Measurements from ENCODE around the gene CTTNBP2.

CTTNBP2 gene

GRCh38 chr7:117683430-117684175, 189.6 kb downstream of the CTTNBP2 start:
- no peak for DNase-seq

GRCh38 chr7:117682681-117683385, 190.4 kb downstream of the CTTNBP2 start:
- no peak for DNase-seq

GRCh38 chr7:117679120-117679519, 194.1 kb downstream of the CTTNBP2 start:
- DNase-seq = no peak

- no peak for DNase-seq
Observed at GRCh38 chr7:117675497-117676435, 197.5 kb downstream of the CTTNBP2 start.

- DNase-seq = no peak
Observed at GRCh38 chr7:117674617-117675016, 198.6 kb downstream of the CTTNBP2 start.

GRCh38 chr7:117673839-117674238, 199.4 kb downstream of the CTTNBP2 start:
- DNase-seq = no peak

- DNase-seq = no peak
Observed at GRCh38 chr7:117673367-117673766, 199.9 kb downstream of the CTTNBP2 start.

- DNase-seq = no peak
Observed at GRCh38 chr7:117672453-117672852, 200.8 kb downstream of the CTTNBP2 start.

GRCh38 chr7:117669818-117670217, 203.4 kb downstream of the CTTNBP2 start:
- no peak for DNase-seq

- DNase-seq = no peak
Observed at GRCh38 chr7:117667456-117667855, 205.8 kb downstream of the CTTNBP2 start.

- DNase-seq = no peak
Observed at GRCh38 chr7:117666689-117667088, 206.6 kb downstream of the CTTNBP2 start.

GRCh38 chr7:117666031-117666430, 207.2 kb downstream of the CTTNBP2 start:
- no peak for DNase-seq

- DNase-seq = no peak
Observed at GRCh38 chr7:117665368-117665767, 207.9 kb downstream of the CTTNBP2 start.

GRCh38 chr7:117664047-117664446, 209.2 kb downstream of the CTTNBP2 start:
- no peak for DNase-seq

- no peak for DNase-seq
Observed at GRCh38 chr7:117661328-117661727, 211.9 kb downstream of the CTTNBP2 start.
